ENCODE results near the gene BNIPL. TPM values are rescaled to one million over a fixed set of nuclear protein-coding genes. Genes with fewer than 3 reads are reported as not detected.

The BNIPL gene
- total RNA-seq, 1 experiment from 2014 or later: 0.22 TPM

Other genes with a start within 250 kb of the BNIPL start
- gene CTSK, start 228.3 kb upstream of the BNIPL start, total RNA-seq (2014; rRNA removed; shearing (Covaris generic)): 0.97 and 1.3 TPM in 2 replicates
- 25.4 and 26.0 TPM in 2 replicates for gene ARNT, start 160.0 kb upstream of the BNIPL start, total RNA-seq (2014; rRNA removed; shearing (Covaris generic))
- not detected in 2 replicates for gene CTXND2, start 149.4 kb upstream of the BNIPL start, total RNA-seq (2014; rRNA removed; shearing (Covaris generic))
- gene SETDB1, start 110.2 kb upstream of the BNIPL start, total RNA-seq (2014; rRNA removed; shearing (Covaris generic)): 42.8 and 46.2 TPM in 2 replicates
- 87.3 and 95.2 TPM in 2 replicates for gene CERS2, start 61.8 kb upstream of the BNIPL start, total RNA-seq (2014; rRNA removed; shearing (Covaris generic))
- not detected in 2 replicates for gene ANXA9, start 54.3 kb upstream of the BNIPL start, total RNA-seq (2014; rRNA removed; shearing (Covaris generic))
- 2.0 and 2.5 TPM in 2 replicates for gene MINDY1, start 29.7 kb upstream of the BNIPL start, total RNA-seq (2014; rRNA removed; shearing (Covaris generic))
- gene PRUNE1, start 28.1 kb upstream of the BNIPL start, total RNA-seq (2014; rRNA removed; shearing (Covaris generic)): 15.0 and 17.4 TPM in 2 replicates
- gene C1orf56, start 11.2 kb downstream of the BNIPL start, total RNA-seq (2014; rRNA removed; shearing (Covaris generic)): 1.8 and 2.0 TPM in 2 replicates
- gene CDC42SE1, start 23.0 kb downstream of the BNIPL start, total RNA-seq (2014; rRNA removed; shearing (Covaris generic)): 42.2 and 48.3 TPM in 2 replicates
- 14.9 and 15.7 TPM in 2 replicates for gene MLLT11, start 23.8 kb downstream of the BNIPL start, total RNA-seq (2014; rRNA removed; shearing (Covaris generic))
- 3.0 and 3.2 TPM in 2 replicates for gene GABPB2, start 34.2 kb downstream of the BNIPL start, total RNA-seq (2014; rRNA removed; shearing (Covaris generic))
- 11.2 and 12.5 TPM in 2 replicates for gene SEMA6C, start 110.0 kb downstream of the BNIPL start, total RNA-seq (2014; rRNA removed; shearing (Covaris generic))
- gene TNFAIP8L2, start 120.1 kb downstream of the BNIPL start, total RNA-seq (2014; rRNA removed; shearing (Covaris generic)): not detected in 2 replicates
- gene LYSMD1, start 129.3 kb downstream of the BNIPL start, total RNA-seq (2014; rRNA removed; shearing (Covaris generic)): 13.4 and 15.8 TPM in 2 replicates
- 48.9 and 57.8 TPM in 2 replicates for gene SCNM1, start 129.6 kb downstream of the BNIPL start, total RNA-seq (2014; rRNA removed; shearing (Covaris generic))
- gene TMOD4, start 139.4 kb downstream of the BNIPL start, total RNA-seq (2014; rRNA removed; shearing (Covaris generic)): not detected in 2 replicates
- 49.4 and 55.2 TPM in 2 replicates for gene VPS72, start 153.6 kb downstream of the BNIPL start, total RNA-seq (2014; rRNA removed; shearing (Covaris generic))
- 85.0 and 99.3 TPM in 2 replicates for gene PIP5K1A, start 162.0 kb downstream of the BNIPL start, total RNA-seq (2014; rRNA removed; shearing (Covaris generic))
- gene PSMD4, start 218.1 kb downstream of the BNIPL start, total RNA-seq (2014; rRNA removed; shearing (Covaris generic)): 130 and 132 TPM in 2 replicates
- gene ZNF687, start 245.7 kb downstream of the BNIPL start, total RNA-seq (2014; rRNA removed; shearing (Covaris generic)): 16.1 and 17.6 TPM in 2 replicates